Activated naive CD4-positive, alpha-beta T cell treated with anti-CD3 and anti-CD28 coated beads for 36 hours (primary cell): ENCODE data around the gene C17orf113. TPM values are rescaled to one million over a fixed set of nuclear protein-coding genes. Genes with fewer than 3 reads are reported as not detected.

Source experiments
- CTCF ChIA-PET: fragments of 350-600 bp; sonication (Branson Sonifier 250); formaldehyde crosslinking; loops from one replicate; lab custom pipeline; 2021; ENCODE audit warnings: antibody characterized with exemption; lab: Charles Lee
- DNase-seq: peaks from one replicate; pipeline ENCODE4 v3.0.0-alpha.2; 2020
- H3K27ac Mint-ChIP-seq: one replicate; pipeline ENCODE4 v1.8.0; 2021; ENCODE audit warnings: mild to moderate bottlenecking, mixed read lengths
- H3K27me3 Mint-ChIP-seq: one replicate; pipeline ENCODE4 v1.8.0; 2021; ENCODE audit warnings: low read depth, mixed read lengths
- H3K36me3 Mint-ChIP-seq: one replicate; pipeline ENCODE4 v1.8.0; 2021; ENCODE audit warnings: low read depth, mixed read lengths
- H3K4me1 Mint-ChIP-seq: one replicate; pipeline ENCODE4 v1.8.0; 2021; ENCODE audit warnings: low read depth, mixed read lengths
- H3K4me3 Mint-ChIP-seq: one replicate; pipeline ENCODE4 v1.8.0; 2021; ENCODE audit warnings: mild to moderate bottlenecking, moderate library complexity, mixed read lengths
- H3K9me3 Mint-ChIP-seq: one replicate; pipeline ENCODE4 v1.8.0; 2021; ENCODE audit warnings: mixed read lengths
- intact Hi-C: fragments of 100-400 bp; cut with micrococcal nuclease; formaldehyde crosslinking; loops from one replicate; pipeline ENCODE4 v1.15.1; 2023
- total RNA-seq, 2 experiments: library from RNA; stranded (reverse); gene quantifications; one replicate each; pipeline ENCODE4 v1.2.3, GENCODE V29; 2021

Gene C17orf113
- total RNA-seq, 2 experiments from 2014 or later, result 0.20 to 0.31 TPM

DNA sequence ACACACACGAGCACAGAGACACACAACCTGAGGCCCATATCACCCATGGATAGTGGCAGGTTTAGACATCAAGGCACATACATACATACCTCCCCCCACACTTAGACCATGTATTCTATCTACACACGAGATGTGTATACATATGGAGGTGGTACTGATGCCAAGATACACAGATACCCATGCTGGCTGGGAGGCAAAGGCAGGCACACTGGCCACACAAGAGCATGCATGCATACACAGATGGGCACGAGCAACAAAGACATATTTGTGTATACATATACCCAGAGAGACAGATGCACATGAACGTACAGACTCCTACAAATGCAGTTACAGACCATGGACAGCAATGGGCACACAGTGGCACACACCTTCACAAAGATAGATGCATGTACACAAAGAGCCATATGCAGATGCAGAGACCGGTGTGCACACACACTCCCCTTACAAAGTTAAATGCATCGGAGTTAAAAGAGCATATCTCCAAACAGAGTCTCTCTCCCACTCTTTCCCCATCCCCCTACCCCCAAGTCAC, 2.0 kb upstream of the C17orf113 start:
- H3K27me3 Mint-ChIP-seq, result peaks cover 26% of the 10 kb centered on the region
- H3K9me3 Mint-ChIP-seq, result no peaks in the 10 kb centered on the region
- DNase-seq, result no peak
- intact Hi-C loops, result no loop called here
- H3K36me3 Mint-ChIP-seq, result no peaks in the 10 kb centered on the region
- CTCF ChIA-PET, result interaction anchor here (0.6 to 1.0 kb wide), 2 partner anchors 15 to 261 kb away, joined by 3 to 5 read pairs; no protein-coding TSS in a partner anchor
- peaks cover 3% of the 10 kb centered on the region for H3K4me1 Mint-ChIP-seq
- no peak overlapping the region for H3K27ac Mint-ChIP-seq
- no peak overlapping the region for H3K4me3 Mint-ChIP-seq

DNA sequence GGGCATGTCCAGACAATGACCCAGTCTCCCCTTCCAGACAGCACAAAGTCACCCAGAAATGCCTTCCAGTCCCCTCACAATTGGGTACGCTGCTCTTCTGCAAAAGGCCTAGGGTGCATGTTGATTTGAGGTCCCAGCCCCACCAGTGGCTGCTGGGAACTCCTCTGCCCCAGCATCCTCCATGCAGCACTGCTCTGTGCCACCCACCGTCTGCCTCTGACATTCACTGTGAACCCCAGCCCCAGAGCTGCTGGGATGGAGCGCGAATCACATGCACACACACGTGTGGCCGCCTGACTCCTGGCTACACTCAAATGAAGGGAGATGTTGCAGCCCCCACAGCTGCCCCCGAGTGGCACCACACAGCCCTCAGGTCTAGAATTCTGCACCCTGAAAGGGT, 1.2 kb upstream of the C17orf113 start:
- H3K4me3 Mint-ChIP-seq, result no peak overlapping the region

DNA sequence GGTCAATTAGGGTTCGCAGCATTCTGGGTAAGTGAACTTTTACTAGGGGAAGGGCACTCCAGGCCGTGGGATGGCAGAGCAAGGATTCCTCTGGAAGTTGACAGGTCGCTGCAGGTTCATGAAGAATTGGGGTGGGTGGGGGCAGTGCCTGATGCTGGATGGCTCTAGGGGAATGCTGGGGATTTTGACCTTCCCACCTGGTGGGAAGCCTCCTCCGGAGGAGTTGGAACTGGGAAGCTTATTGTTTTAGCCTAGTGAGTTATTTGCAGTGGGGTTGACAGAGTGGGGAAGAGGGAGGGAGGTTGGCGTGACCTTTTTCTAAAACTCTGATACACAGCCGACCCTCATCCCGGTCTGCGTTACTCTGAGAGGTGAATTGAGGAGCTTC, 606 bp upstream of the C17orf113 start:
- no peaks in the 10 kb centered on the region for H3K36me3 Mint-ChIP-seq
- intact Hi-C loops, result no loop called here
- DNase-seq, result no peak
- CTCF ChIA-PET, result interaction anchor here (0.8 to 1.2 kb wide), 5 partner anchors 10 to 59 kb away, joined by 3 to 4 read pairs (median 3); partner anchors contain the start of gene NKIRAS2
- peaks cover 26% of the 10 kb centered on the region for H3K27me3 Mint-ChIP-seq
- H3K9me3 Mint-ChIP-seq, result no peaks in the 10 kb centered on the region
- no peak overlapping the region for H3K27ac Mint-ChIP-seq
- peak overlapping the region; percentile 50 for H3K4me3 Mint-ChIP-seq
- peaks cover 3% of the 10 kb centered on the region for H3K4me1 Mint-ChIP-seq

More for the DNA sequence above, 1.2 kb upstream of the C17orf113 start:
- DNase-seq, result no peak
- Mint-ChIP-seq H3K27ac (no peak overlapping the region), H3K36me3 (no peaks in the 10 kb centered on the region), H3K9me3 (no peaks in the 10 kb centered on the region), H3K4me1 (peaks cover 3% of the 10 kb centered on the region), H3K27me3 (peaks cover 26% of the 10 kb centered on the region)
- intact Hi-C loops, result no loop called here
- CTCF ChIA-PET, result interaction anchor here (0.6 to 1.2 kb wide), 6 partner anchors 11 to 59 kb away, joined by 3 to 4 read pairs (median 3); partner anchors contain the start of gene NKIRAS2

DNA sequence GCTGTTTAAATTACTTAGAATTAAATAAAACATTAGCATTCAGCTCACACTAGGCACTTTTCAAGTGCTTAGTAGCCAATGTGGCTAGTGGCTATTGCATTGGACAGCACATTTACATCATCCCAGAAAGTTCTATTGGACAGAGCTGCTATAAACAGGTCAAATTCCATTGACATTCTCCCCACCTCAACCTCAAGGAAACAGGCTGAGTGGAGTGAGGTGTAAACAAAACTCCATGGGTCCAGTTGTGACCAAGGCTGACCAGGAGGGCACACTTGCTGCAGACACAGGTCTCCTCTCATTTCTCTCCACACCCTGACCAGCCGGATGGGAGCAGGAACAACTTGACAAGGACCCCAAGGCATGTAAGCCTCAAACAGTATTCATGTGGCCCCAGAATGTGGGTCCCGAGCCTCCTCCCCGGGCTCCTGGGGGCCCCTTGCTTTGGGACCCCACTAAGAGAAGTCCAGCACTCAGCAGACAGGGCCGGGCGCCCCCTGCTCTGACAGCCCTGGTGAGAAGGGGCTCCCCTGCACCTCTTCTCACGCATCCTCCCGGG, 488 bp downstream of the C17orf113 start:
- peaks cover 24% of the 10 kb centered on the region for H3K27me3 Mint-ChIP-seq
- H3K9me3 Mint-ChIP-seq, result no peaks in the 10 kb centered on the region
- H3K4me1 Mint-ChIP-seq, result no peaks in the 10 kb centered on the region
- no peaks in the 10 kb centered on the region for H3K36me3 Mint-ChIP-seq
- no peak overlapping the region for H3K27ac Mint-ChIP-seq
- CTCF ChIA-PET, result interaction anchor here (0.6 to 0.8 kb wide), 3 partner anchors 10 to 51 kb away, joined by 3 read pairs; no protein-coding TSS in a partner anchor
- intact Hi-C loops, result loop anchor here (1.0 kb wide), 1 partner anchor 25 kb away; no protein-coding TSS in a partner anchor
- DNase-seq, result no peak
- H3K4me3 Mint-ChIP-seq, result peak overlapping the region; percentile 68

DNA sequence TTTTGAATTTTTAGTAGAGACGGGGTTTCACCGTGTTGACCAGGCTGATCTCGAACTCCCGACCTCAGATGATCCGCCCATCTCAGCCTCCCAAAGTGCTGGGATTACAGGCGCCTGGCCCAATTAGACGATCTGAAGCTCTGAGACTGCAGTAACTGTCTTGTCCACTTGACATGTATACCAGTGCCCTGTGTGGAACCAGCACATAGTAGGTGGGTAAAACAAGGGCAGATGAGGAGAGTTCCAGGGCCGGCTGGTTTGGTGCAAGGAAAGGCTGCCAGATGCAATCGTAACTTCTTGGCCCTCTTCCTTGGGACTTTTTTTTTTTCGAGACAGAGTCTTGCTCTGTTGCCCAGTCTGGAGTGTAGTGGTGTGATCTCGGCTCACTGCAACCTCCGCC, 3.1 kb downstream of the C17orf113 start:
- H3K4me3 Mint-ChIP-seq, result no peak overlapping the region
- intact Hi-C loops, result no loop called here
- H3K27me3 Mint-ChIP-seq, result peaks cover 12% of the 10 kb centered on the region
- H3K27ac Mint-ChIP-seq, result no peak overlapping the region
- CTCF ChIA-PET, result interaction anchor here (0.7 to 1.3 kb wide), 2 partner anchors 16 to 44 kb away, joined by 3 read pairs; no protein-coding TSS in a partner anchor
- DNase-seq, result no peak
- no peaks in the 10 kb centered on the region for H3K36me3 Mint-ChIP-seq
- H3K9me3 Mint-ChIP-seq, result no peaks in the 10 kb centered on the region
- H3K4me1 Mint-ChIP-seq, result no peaks in the 10 kb centered on the region

DNA sequence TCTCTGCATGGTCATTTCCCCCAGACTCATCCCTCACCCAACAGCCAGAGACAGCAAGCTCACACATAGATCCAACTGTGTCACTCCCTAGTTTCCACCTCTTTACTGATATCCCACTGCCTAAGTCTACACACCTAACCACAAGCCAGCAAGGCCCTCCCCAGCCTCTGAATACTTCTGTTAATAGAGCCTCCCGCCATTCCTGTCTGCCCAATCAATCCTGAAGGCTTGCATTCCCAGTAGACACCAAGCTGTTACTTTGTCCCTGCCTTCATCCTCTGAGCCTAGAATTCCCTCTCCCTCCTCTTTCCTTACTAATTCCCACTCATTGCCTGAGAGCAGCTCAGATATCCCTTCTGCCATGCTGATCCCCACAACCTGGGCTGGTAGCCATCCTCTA, 4.7 kb downstream of the C17orf113 start:
- H3K27ac Mint-ChIP-seq, result no peak overlapping the region
- no peak overlapping the region for H3K4me3 Mint-ChIP-seq
- no peaks in the 10 kb centered on the region for H3K36me3 Mint-ChIP-seq
- DNase-seq, result no peak
- no peaks in the 10 kb centered on the region for H3K4me1 Mint-ChIP-seq
- CTCF ChIA-PET, result interaction anchor here (1.2 to 1.4 kb wide), 2 partner anchors 20 to 83 kb away, joined by 4 read pairs; no protein-coding TSS in a partner anchor
- peaks cover 5% of the 10 kb centered on the region for H3K27me3 Mint-ChIP-seq
- H3K9me3 Mint-ChIP-seq, result no peaks in the 10 kb centered on the region
- intact Hi-C loops, result no loop called here

DNA sequence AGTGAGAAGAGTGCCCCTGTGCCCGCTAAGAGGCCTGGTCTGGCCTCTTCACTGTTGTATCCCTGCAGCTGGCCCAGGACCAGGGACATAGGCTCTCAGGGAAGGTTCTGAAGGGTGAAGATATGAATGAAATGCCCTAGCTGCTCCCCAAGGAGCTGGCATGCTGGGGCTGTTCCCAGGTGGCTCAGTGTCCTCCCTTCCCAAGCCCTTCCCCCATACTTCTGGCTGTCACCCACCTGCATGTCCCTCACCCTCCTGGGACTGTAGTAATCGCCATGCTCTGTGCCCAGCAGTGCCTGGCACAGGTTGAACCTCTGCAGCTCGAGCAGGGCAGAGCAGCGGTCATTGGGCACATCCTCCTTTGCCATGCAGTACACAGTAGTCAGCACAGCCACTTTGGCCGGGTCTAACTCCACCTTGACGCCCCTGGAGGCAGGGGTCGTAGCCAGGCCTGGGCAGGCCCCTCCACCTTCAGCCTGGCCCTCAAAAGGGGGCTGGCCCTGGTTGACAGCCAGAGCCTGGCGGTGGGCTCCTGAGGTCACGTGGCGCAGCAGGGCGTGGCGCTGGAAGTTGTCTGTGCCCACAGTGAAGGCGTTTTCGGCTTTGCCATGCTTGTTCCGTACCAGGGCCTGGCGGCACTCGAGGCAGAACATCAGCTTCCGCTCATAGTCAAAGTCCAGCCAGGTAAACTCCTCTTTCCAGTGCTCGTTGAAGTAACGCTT, 7.6 kb downstream of the C17orf113 start:
- CTCF ChIA-PET, result interaction anchor here (2.1 kb wide), 1 partner anchor 17 kb away, joined by 7 read pairs; no protein-coding TSS in a partner anchor
- Mint-ChIP-seq H3K4me3 (no peak overlapping the region), H3K36me3 (no peaks in the 10 kb centered on the region), H3K27me3 (peaks cover 5% of the 10 kb centered on the region), H3K27ac (no peak overlapping the region), H3K4me1 (no peaks in the 10 kb centered on the region), H3K9me3 (no peaks in the 10 kb centered on the region)
- DNase-seq, result no peak
- intact Hi-C loops, result no loop called here

DNA sequence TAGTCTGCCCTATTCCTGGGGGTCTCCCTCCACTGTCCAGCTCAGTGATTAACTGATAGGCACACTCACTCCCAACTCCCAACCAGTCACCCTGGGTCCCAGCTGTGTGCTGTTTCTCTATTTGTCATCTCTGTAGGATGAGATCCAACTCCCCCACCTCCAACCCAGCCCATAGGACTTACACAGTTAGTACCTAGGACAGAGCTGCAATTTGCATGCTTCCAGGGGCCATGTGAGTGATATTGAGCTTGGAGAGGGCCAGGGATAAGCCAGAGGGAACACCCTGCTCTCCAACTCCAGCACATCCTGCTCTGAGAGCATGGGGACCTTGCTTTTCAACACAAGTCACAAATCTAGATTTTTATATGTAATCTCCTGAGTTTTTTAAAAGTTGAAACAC, 8.8 kb downstream of the C17orf113 start:
- no peak overlapping the region for H3K27ac Mint-ChIP-seq
- no peak overlapping the region for H3K4me3 Mint-ChIP-seq
- H3K27me3 Mint-ChIP-seq, result peaks cover 9% of the 10 kb centered on the region
- intact Hi-C loops, result no loop called here
- H3K36me3 Mint-ChIP-seq, result no peaks in the 10 kb centered on the region
- no peaks in the 10 kb centered on the region for H3K9me3 Mint-ChIP-seq
- CTCF ChIA-PET, result interaction anchor here (0.7 to 2.1 kb wide), 4 partner anchors 10 to 63 kb away, joined by 3 to 7 read pairs (median 4); no protein-coding TSS in a partner anchor
- no peaks in the 10 kb centered on the region for H3K4me1 Mint-ChIP-seq
- no peak for DNase-seq

DNA sequence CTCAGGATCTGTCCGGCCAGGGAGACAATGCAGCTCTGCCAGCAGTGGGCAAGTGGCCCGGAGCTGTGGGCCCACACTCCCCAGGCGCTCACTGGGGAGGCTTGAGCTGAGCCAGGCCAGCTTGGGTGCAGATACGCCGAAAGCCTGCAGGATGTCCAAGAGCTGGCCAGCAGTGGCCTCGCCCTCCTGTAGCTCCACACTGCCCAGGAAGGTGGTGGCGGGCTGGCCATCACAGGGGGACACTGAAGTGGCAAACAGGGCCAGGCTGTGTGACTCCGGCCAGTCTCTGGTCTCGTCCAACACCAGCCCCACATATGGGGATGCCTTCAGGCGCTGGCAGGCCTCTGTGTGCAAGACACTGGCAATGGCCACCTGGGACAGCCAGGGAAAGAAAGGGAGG, 9.6 kb downstream of the C17orf113 start:
- H3K27ac Mint-ChIP-seq, result no peak overlapping the region
- H3K4me3 Mint-ChIP-seq, result no peak overlapping the region
- no peak for DNase-seq
- intact Hi-C loops, result no loop called here
- H3K9me3 Mint-ChIP-seq, result no peaks in the 10 kb centered on the region
- no peaks in the 10 kb centered on the region for H3K36me3 Mint-ChIP-seq
- H3K4me1 Mint-ChIP-seq, result no peaks in the 10 kb centered on the region
- peaks cover 9% of the 10 kb centered on the region for H3K27me3 Mint-ChIP-seq
- CTCF ChIA-PET, result interaction anchor here (0.6 to 1.3 kb wide), 6 partner anchors 10 to 431 kb away, joined by 3 to 5 read pairs (median 4); no protein-coding TSS in a partner anchor

DNA sequence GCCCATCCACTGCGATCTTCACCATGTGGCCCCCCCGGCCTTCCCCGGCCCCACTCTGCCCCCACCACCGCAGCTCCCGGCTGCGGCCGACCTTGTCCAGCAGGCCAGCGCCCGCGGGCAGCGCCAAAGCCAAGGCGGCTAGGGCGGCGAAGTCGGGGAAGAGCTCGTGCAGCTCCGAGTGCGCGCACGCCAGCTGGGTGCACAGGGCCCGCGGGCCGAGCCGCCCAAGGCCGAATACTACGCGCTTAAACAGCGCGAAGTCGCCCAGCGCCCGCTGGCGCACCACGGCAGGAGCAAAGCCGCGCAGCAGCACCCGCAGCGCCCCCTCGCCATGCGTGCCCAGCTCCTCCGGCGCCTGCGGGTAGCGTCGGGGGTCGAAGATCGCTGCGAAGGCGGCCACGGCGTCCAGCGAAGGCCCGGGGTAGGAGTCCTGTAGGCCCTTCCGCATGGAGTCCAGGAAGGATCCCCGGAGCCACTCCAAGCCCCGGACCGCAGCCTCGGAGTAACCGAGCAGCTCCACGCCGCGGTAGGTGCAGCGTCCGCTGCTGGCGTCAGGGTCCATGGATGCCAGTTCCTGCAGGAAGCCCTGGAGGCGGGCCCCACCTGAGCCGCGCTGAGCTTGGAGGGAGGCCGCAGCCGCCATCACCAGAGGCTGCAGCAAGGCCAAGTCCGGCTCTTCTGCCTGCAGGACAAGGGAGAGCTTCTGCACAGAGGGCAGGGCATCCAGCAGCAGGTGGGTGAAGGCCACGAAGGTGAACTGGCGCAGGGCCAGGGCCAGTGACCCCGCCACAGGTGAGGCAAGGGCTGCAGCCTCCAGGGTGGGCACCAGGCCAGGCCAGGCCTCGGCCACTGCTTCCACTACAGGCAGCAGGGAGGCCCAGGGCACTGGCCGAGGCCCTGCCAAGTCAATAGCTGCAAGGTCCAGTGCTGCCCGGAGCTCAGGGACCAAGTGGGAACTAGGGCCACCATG, 10.3 kb downstream of the C17orf113 start:
- no peak overlapping the region for H3K27ac Mint-ChIP-seq
- no peaks in the 10 kb centered on the region for H3K4me1 Mint-ChIP-seq
- no peak overlapping the region for H3K4me3 Mint-ChIP-seq
- intact Hi-C loops, result no loop called here
- DNase-seq, result no peak
- peaks cover 9% of the 10 kb centered on the region for H3K27me3 Mint-ChIP-seq
- CTCF ChIA-PET, result interaction anchor here (0.6 to 1.3 kb wide), 11 partner anchors 11 to 460 kb away, joined by 3 to 5 read pairs (median 3); partner anchors contain the start of gene DNAJC7
- no peaks in the 10 kb centered on the region for H3K9me3 Mint-ChIP-seq
- H3K36me3 Mint-ChIP-seq, result no peaks in the 10 kb centered on the region

DNA sequence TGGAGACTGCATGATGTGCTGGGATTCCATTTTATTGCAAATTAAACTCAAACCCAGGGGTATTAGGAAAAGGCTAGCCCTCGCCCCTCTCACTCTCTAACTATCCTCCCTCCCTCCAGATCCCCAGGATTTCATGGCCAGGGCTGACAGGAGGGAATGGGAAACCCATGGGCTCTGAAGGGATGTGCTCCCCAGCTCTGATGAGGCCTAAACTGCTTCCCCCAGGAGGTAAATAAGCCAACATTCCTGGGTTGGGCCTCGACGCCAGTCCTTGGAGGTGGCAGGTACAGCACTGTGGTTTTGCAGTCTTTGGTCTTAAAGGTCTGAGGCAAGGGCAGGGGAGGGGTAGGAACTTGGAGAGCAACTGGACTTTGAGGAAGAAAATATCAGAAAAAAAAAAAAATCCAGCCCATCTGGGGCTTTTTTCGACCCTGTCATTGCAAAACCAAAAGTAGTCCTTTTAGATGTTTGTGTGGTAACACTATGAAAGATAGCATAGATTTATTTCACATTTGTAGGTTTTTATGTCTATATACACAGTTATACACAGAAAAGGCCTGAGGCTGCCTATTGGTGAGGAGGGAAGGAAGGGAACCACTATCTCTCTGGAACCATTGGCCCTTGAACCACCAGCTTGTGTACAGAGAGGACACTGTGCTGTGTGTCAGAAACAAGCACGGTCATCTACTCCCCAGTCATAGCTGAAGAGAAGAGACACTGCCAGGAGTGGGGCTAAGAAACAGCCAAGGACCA, 12.0 kb downstream of the C17orf113 start:
- CTCF ChIA-PET, result interaction anchor here (0.6 to 1.3 kb wide), 3 partner anchors 27 to 62 kb away, joined by 3 to 4 read pairs (median 3); no protein-coding TSS in a partner anchor
- no peak overlapping the region for H3K27ac Mint-ChIP-seq
- no peaks in the 10 kb centered on the region for H3K36me3 Mint-ChIP-seq
- no peak overlapping the region for H3K4me3 Mint-ChIP-seq
- peaks cover 8% of the 10 kb centered on the region for H3K4me1 Mint-ChIP-seq
- no peak for DNase-seq
- intact Hi-C loops, result no loop called here
- no peaks in the 10 kb centered on the region for H3K9me3 Mint-ChIP-seq
- peaks cover 9% of the 10 kb centered on the region for H3K27me3 Mint-ChIP-seq
